HG02798 (cell line): ENCODE results near the gene DEFB118.
"Not testable (repeated sequence)": the region's sequence is repeated elsewhere in the genome, so short reads cannot be mapped to it uniquely, and the experiment has no call there.

ENCODE experiments used
- ATAC-seq: cut with Tn5 transposase; IDR thresholded peaks from one replicate; pipeline ENCODE4 v1.9.1; 2021; ENCODE audit warnings: mild to moderate bottlenecking; ENCODE audit not compliant: unreplicated experiment, poor library complexity

The DEFB118 gene

GRCh38 chr20:31368301-31368700 is at the start of gene DEFB118:
TSS of gene DEFB118 (plus strand) at chr20:31368601. CDS start at chr20:31368651, 50 bp downstream.
- ATAC-seq, result no peak

- no peak for ATAC-seq
These were observed 45.9 kb upstream of the DEFB118 start for GRCh38 chr20:31322504-31322903.

- ATAC-seq, result no peak
These were observed 37.5 kb upstream of the DEFB118 start for GRCh38 chr20:31330893-31331292.

- ATAC-seq, result no peak
These were observed 26.9 kb upstream of the DEFB118 start for GRCh38 chr20:31341470-31341869.

DNA sequence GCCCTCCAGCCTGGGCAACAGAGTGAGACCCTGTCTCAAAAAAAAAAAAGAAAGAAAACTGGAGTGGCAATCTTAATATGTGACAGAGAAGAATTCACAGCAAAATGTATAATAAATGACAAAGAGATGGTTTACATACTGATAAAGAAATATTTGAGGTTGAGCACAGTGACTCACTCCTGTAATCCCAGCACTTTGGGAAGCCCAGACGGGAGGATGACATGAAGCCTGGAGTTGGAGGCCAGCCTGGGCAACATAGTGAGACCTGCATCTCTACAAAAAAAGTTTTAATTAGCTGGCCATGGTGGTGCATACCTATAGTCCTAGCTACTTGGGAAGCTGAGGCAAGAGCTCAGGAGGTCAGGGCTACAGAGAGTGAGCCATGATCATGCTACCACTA is 12.4 kb upstream of the DEFB118 start:
- ATAC-seq, result no peak

GRCh38 chr20:31363295-31363694 is 5.1 kb upstream of the DEFB118 start:
- ATAC-seq, result no peak

DNA sequence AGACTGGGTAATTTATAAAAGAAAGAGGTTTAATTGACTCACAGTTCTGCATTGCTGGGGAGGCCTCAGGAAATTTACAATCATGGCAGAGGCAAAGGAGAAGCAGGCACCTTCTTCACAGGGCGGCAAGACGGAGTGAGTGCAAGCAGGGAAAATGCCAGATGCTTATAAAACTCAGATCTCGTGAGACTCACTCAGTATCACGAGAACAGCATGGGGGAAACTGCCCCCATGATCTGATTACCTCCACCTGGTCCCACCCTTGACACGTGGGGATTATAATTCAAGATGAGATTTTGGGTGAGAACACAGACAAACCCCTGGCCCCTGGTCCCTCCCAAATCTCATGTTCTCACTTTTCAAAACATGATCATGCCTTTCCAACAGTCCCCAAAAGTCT is 4.1 kb upstream of the DEFB118 start:
- ATAC-seq, result not testable (repeated sequence)

GRCh38 chr20:31374346-31374745 is 5.9 kb downstream of the DEFB118 start:
- ATAC-seq, result no peak

DNA sequence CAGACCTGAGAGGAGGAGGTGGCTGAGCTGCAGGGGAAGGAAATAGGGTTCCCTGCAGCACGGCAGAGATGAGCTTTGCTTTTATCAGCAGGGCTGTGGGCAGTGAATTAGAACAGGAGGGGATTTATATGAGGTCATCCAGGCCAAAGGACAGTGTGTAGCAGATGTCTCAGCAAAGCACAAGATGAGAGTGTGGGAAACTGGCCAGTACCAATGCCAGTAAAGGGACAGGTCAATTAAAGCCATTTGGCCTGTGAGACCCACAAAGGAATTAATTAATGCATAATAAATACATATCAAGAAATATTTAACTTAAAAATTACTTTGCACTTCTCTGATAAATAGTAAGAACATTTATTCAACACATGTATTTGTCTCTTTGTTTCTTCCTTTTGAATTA is 22.1 kb downstream of the DEFB118 start, which contains the start of gene DEFB119:
Gene DEFB119 (minus strand): TSS at position 101 of the 400 bp plus-strand sequence. CDS start 107 bp downstream, outside the sequence.
- no peak for ATAC-seq

DNA sequence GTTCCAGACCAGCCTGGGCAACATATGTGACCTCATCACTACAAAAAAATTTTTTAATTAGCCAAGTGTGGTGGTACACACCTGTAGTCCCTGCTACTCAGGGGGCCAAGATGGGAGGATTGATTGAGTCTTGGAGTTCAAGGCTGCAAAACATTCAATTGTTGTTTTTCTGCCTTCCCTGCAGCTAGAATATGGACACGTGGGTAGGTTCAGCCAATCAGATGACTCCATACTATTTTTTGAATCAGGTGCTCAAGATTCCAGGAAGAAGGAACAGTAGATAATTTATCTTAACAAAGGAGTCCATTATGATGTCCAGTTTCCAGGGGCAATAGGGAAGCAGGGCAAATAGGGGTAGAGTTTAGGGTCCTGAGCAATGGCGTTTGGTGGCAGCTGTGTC is 24.4 kb downstream of the DEFB118 start:
- ATAC-seq, result no peak

DNA sequence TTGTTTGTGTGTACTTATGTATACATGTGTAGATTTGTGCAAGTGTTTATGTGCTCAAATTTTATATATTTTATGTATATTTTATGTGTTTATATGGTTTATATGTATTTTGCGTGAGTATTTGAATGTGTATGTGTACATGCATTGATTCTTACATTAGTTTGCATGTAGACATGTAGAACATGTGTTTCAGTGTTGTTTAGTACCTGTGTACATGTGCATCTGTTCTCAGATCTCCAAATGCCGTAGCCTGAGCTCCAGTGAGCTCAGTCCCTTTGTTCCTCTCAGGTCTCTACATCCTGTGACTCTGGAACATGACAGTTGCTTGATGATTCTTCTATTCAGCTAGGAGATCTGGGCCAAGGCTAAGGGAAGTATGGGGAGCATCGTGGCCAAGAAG is 26.5 kb downstream of the DEFB118 start:
- no peak for ATAC-seq

- ATAC-seq, result no peak
These were observed 35.5 kb downstream of the DEFB118 start for GRCh38 chr20:31403886-31404285.

GRCh38 chr20:31406115-31406514 is 37.7 kb downstream of the DEFB118 start, which contains the start of gene DEFB121:
TSS of gene DEFB121 (minus strand) at chr20:31406215. CDS start at chr20:31406152, 63 bp downstream.
- no peak for ATAC-seq

GRCh38 chr20:31410011-31410410 is 41.6 kb downstream of the DEFB118 start:
- ATAC-seq, result no peak

GRCh38 chr20:31414381-31414780 is 46.0 kb downstream of the DEFB118 start:
- no peak for ATAC-seq

DNA sequence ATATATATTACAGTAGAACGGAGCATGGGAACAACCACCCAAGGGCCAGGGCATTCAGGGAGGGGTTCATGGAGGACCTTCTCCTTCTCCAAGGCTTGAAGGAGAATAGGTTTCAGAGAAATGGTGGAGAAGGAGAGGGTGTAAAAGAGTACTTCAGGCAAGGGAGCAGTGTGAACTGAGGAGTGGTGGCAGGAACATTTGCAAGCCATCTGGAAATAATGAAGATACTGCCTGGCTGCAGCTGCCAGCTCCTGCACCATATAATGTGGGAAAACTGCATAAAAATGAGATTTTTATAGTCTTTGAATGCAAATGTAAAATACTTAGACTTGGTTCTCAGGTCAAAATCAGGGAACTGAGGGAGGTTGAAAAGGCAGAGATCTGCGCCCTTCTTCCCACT is 47.3 kb downstream of the DEFB118 start:
- no peak for ATAC-seq

DNA sequence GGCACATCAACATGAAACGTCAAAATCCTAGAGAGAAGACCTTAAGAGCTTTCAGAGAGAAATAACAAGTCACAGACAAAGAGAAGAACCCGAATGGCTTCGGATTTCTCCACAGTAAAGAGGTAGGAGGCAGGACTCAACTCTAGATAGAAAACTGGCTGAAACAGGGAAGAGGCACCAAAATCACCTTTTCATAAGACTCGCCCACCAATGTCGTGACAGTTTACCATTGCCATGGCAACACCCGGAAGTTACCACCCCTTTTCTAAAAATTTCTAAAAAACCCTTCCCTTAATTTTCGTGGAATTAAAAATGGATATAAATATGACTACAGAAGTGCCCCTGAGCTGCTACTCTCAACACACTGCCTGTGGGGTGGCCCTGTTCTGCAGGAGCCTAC is 49.9 kb downstream of the DEFB118 start:
- ATAC-seq, result no peak
